Peyer's patch (tissue), 4 donors: ENCODE data around the gene LMX1B. TPM values are rescaled to one million over a fixed set of nuclear protein-coding genes. Genes with fewer than 3 reads are reported as not detected.

Source experiments
- DNase-seq, 3 donors: peaks; one replicate each; pipeline ENCODE4 v3.0.0-alpha.2; 2017 to 2019
- H3K27ac ChIP-seq, 4 donors: fragments of 200-600 bp; sonication (generic); one replicate each; pipeline ENCODE4 v1.5.1; 2016 to 2019
- H3K27me3 ChIP-seq, 2 donors: fragments of 200-600 bp; sonication (generic); one replicate each; pipeline ENCODE4 v1.5.1; 2019
- H3K36me3 ChIP-seq, 3 donors: fragments of 200-600 bp; sonication (generic); one replicate each; pipeline ENCODE4 v1.5.1; 2016 to 2019
- H3K4me1 ChIP-seq, 4 donors: fragments of 200-600 bp; sonication (generic); one replicate each; pipeline ENCODE4 v1.5.1; 2016 to 2019
- H3K4me3 ChIP-seq, 4 donors: fragments of 200-600 bp; sonication (generic); 1 replicate in 3 of 4; 2 replicates in 1 of 4; pipeline ENCODE4 v1.5.1; 2016 to 2019; ENCODE audit warnings: mild to moderate bottlenecking in 1 of 4
- H3K9me3 ChIP-seq, 4 donors: fragments of 200-600 bp; sonication (generic); one replicate each; pipeline ENCODE4 v1.5.1; 2016 to 2019; ENCODE audit warnings: mild to moderate bottlenecking in 1 of 4
- CTCF ChIP-seq, 6 experiments: fragments of 450-650 bp in 4 of 6; fragments of 200-600 bp in 2 of 6; sonication (generic) in 1 of 6; IDR thresholded peaks; one replicate each; pipeline ENCODE4 v1.5.1; 2017 to 2019; ENCODE audit warnings: antibody characterized with exemption in 6 of 6, mild to moderate bottlenecking in 3 of 6, moderate library complexity in 1 of 6
- POLR2A ChIP-seq, 2 donors: fragments of 450-650 bp; IDR thresholded peaks; one replicate each; pipeline ENCODE4 v1.5.1; 2017; ENCODE audit warnings: antibody characterized with exemption in 2 of 2, mild to moderate bottlenecking in 2 of 2, moderate library complexity in 2 of 2
- total RNA-seq, 4 donors: library from RNA; depleted of rRNA; stranded (reverse); fragments of >200 nt; gene quantifications; one replicate each; pipeline ENCODE4 v1.1.0, GENCODE V29; 2016

The LMX1B gene
- total RNA-seq, 4 donors from 2014 or later = not detected

- no peak for DNase-seq
- Histone ChIP-seq H3K27me3 (peaks cover 0 to 21% of the 10 kb centered on the region in 2 donors), H3K9me3 (no peaks in the 10 kb centered on the region), H3K4me1 (peaks cover 0 to 12% (median 4%) of the 10 kb centered on the region in 4 donors), H3K27ac (no peak overlapping the region), H3K36me3 (no peaks in the 10 kb centered on the region), H3K4me3 (no peak overlapping the region)
- TF ChIP-seq CTCF (IDR thresholded peaks at IDR 0.05) (no peak), POLR2A (IDR thresholded peaks at IDR 0.05) (no peak)
Observed at GRCh38 chr9:126683698-126684044, 69.9 kb downstream of the LMX1B start.

DNA sequence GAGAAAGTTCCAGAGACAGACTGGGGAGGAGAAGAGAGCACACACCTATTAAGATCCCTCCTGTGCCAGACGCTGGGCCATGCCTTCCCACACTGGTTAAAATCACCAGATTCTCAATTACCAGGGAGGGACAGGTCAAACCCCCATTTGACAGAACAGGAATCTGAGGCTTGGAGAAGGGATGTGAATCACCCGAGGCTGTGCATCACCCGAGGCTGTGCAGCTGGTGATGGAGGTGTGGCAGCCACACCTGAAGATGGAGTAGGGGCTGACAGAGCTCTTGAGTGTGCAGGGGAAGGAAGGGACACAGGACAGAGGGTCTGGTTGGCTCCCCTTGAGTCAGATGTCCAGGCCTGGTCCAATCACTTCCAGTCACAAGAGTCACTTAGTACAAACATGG, 70.6 kb downstream of the LMX1B start:
- Histone ChIP-seq H3K9me3 (no peaks in the 10 kb centered on the region), H3K27me3 (peaks cover 0 to 21% of the 10 kb centered on the region in 2 donors), H3K4me3 (no peak overlapping the region), H3K27ac (no peak overlapping the region), H3K4me1 (peaks cover 0 to 12% (median 4%) of the 10 kb centered on the region in 4 donors), H3K36me3 (no peaks in the 10 kb centered on the region)
- TF ChIP-seq CTCF (IDR thresholded peaks at IDR 0.05) = no peak
- no peak for TF ChIP-seq POLR2A (IDR thresholded peaks at IDR 0.05)
- DNase-seq = no peak

GRCh38 chr9:126684965-126685465, 71.3 kb downstream of the LMX1B start:
- no peak for DNase-seq
- no peak overlapping the region for H3K4me3 ChIP-seq
- peaks cover 0 to 12% (median 4%) of the 10 kb centered on the region in 4 donors for H3K4me1 ChIP-seq
- no peaks in the 10 kb centered on the region for H3K9me3 ChIP-seq
- H3K27ac ChIP-seq = no peak overlapping the region
- TF ChIP-seq POLR2A (IDR thresholded peaks at IDR 0.05) = no peak
- TF ChIP-seq CTCF (IDR thresholded peaks at IDR 0.05) = no peak
- peaks cover 0 to 21% of the 10 kb centered on the region in 2 donors for H3K27me3 ChIP-seq
- H3K36me3 ChIP-seq = no peaks in the 10 kb centered on the region

GRCh38 chr9:126687930-126688461, 74.3 kb downstream of the LMX1B start:
- no peaks in the 10 kb centered on the region for H3K9me3 ChIP-seq
- H3K27me3 ChIP-seq = peaks cover 0 to 11% of the 10 kb centered on the region in 2 donors
- H3K27ac ChIP-seq = no peak overlapping the region
- no peak overlapping the region for H3K4me3 ChIP-seq
- TF ChIP-seq CTCF (IDR thresholded peaks at IDR 0.05) (no peak), POLR2A (IDR thresholded peaks at IDR 0.05) (no peak)
- no peak for DNase-seq
- H3K36me3 ChIP-seq = no peaks in the 10 kb centered on the region
- peaks cover 0 to 5% (median 3%) of the 10 kb centered on the region in 4 donors for H3K4me1 ChIP-seq

- TF ChIP-seq POLR2A (IDR thresholded peaks at IDR 0.05) (no peak), CTCF (IDR thresholded peaks at IDR 0.05) (no peak)
- no peak for DNase-seq
- H3K4me1 ChIP-seq = no peaks in the 10 kb centered on the region
- no peaks in the 10 kb centered on the region for H3K36me3 ChIP-seq
- H3K9me3 ChIP-seq = no peaks in the 10 kb centered on the region
- H3K27ac ChIP-seq = no peak overlapping the region
- peaks cover 0 to 7% of the 10 kb centered on the region in 2 donors for H3K27me3 ChIP-seq
- H3K4me3 ChIP-seq = no peak overlapping the region
Observed at GRCh38 chr9:126688617-126689016, 74.9 kb downstream of the LMX1B start.
